C4-2B (cell line): Measurements from ENCODE around the gene CD14.

ENCODE experiments used
- CTCF ChIP-seq: fragments of 450-650 bp; conservative IDR thresholded peaks from 2 replicates; pipeline ENCODE4 v1.5.1; 2017; ENCODE audit warnings: mild to moderate bottlenecking
- ZFX ChIP-seq: fragments of 450-650 bp; IDR thresholded peaks from 2 replicates; pipeline ENCODE4 v1.6.1; 2017

- TF ChIP-seq CTCF, result no peak
- no peak for TF ChIP-seq ZFX
Observed at GRCh38 chr5:140590861-140591260, 42.1 kb downstream of the CD14 start.
